GM12892 (cell line): ENCODE data around the gene CYTH1.

Experiments
- POLR2A ChIP-seq: IDR thresholded peaks from 2 replicates; pipeline ENCODE4 v1.6.1; 2011; ENCODE audit warnings: low read depth, low read length, control low read depth
- POLR2AphosphoS5 ChIP-seq: IDR thresholded peaks from 2 replicates; pipeline ENCODE4 v1.6.1; 2011; ENCODE audit warnings: low read depth, low read length, control low read depth

DNA sequence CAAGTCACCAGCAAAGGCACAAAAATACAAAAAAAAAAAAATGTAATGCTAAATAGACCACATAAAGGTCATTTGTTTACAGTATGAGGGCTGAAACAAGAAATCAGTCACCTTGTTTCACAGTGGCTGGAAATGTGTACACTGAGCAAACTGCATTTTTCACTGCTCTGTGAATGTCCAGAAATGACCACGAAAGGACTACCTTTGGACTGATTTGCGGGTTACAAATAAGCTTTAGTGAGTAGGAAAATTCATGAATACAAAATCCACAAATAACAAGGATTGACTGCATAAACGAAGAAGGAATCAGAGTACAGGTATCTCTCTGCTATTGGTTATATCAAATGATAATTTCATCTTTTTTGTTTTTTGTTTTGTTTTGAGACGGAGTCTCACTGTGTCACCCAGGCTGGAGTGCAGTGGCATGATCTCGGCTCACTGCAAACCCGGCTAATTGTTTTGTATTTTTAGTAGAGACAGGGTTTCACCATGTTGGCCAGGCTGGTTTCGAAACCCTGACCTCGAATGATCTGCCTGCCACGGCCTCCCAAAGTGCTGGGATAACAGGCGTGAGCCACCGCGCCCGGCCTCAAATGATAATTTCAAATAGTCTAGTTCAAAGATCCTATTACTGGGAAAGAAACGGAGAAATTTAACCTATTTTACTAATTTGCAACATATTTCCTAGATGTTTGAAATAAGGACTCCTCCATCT is 30.5 kb downstream of the CYTH1 start:
- TF ChIP-seq POLR2AphosphoS5 (no peak), POLR2A (no peak)
